Right ventricle myocardium inferior (tissue), 1 donor: ENCODE results near the gene TLL1. TPM values are rescaled to one million over a fixed set of nuclear protein-coding genes. Genes with fewer than 3 reads are reported as not detected.

ENCODE experiments used
- ATAC-seq: fragments of 200-7000 bp; cut with Tn5 transposase; one replicate; pipeline ENCODE4 v1.9.1; 2020; ENCODE audit warnings: mild to moderate bottlenecking, moderate library complexity
- DNase-seq: peaks from one replicate; pipeline ENCODE4 v3.0.0; 2021; ENCODE audit errors: missing footprints
- intact Hi-C: fragments of 100-400 bp; cut with DNase I; formaldehyde crosslinking; loops from one replicate; pipeline ENCODE4 v1.11.0; 2022
- total RNA-seq: library from RNA; stranded (reverse); fragmentation: NEBNext Ultra II Directional; extraction: Animal tissue kit (Norgen Biotek cat#: 25700); gene quantifications from one replicate; pipeline ENCODE4 v1.2.1, GENCODE V29; 2021
- donor health status: DM: no; HTN: yes; CAD: no; lungs with severe emphysema.

TLL1 gene
- total RNA-seq, 1 donor from 2014 or later = 0.54 TPM

DNA sequence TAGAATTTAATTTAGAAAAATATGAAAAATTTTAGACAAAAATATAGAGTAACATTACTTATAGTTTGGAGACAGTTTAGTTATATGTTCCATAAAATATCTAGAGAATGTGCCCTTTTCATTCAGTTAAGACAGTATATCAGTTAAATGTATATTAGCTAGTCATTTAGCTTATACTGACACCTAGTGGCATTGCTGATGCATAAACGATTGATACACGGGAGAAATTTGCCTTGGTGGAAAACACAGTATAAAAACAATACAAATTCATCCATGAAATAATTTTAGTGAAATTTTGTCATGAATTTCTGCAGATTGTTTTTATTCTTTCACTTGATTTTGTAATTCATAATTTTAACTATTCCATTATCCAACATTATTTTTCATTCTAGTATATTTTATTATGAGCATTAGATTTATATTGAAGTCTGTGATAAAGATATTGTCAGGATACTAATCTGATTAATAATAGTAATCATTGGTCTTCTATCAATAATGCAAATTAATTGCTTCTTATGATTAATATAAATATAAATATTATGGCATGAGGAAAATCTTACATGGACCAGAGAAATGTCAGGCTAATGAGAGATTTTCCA, 219.0 kb downstream of the TLL1 start:
- intact Hi-C loops = loop anchor here (1.0 kb wide), 2 partner anchors 556 to 599 kb away; no protein-coding TSS in a partner anchor
- no peak for ATAC-seq
- DNase-seq = no peak

DNA sequence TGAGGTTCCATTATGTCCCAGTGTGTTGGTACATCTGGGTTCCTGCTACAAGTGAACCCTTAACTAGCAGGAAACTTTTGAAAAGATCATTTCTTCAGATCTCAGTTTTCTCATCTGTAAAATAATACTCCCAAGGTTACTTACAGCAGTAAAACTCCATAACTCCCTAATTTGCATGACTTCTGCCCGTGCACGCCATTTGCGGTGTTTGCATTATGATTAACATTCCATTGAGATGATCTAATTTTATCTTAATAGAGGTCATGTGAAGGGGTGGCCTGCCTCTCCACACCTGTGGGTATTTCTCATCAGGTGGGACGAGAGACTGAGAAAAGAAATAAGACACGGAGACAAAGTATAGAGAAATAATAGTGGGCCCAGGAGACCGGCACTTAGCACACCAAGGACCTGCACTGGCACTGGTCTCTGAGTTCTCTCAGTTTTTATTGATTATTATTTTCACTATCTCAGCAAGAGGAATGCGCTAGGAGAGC, 219.8 kb downstream of the TLL1 start:
- intact Hi-C loops = loop anchor here (1.0 kb wide), 2 partner anchors 557 to 600 kb away; no protein-coding TSS in a partner anchor
- no peak for ATAC-seq
- no peak for DNase-seq

DNA sequence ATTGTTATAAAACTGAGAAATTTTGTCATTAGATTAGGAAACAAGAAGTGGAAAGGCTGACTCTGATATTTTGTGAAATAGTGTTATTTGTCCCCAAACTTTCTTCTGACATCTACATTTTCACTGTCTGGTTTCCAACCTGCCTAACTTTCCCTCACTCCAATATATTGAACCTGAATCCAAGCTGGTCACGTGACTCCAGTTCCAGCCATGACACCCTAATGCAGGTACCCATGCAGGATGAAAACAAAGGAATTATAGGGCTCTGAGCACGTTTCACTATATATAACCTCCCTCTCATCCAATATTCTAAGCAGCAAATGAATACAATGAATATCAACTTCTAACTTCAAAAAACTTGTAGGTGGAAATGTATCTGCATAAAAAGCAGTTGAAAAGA, 231.6 kb downstream of the TLL1 start:
- no peak for DNase-seq
- no peak for ATAC-seq
- intact Hi-C loops = no loop called here

DNA sequence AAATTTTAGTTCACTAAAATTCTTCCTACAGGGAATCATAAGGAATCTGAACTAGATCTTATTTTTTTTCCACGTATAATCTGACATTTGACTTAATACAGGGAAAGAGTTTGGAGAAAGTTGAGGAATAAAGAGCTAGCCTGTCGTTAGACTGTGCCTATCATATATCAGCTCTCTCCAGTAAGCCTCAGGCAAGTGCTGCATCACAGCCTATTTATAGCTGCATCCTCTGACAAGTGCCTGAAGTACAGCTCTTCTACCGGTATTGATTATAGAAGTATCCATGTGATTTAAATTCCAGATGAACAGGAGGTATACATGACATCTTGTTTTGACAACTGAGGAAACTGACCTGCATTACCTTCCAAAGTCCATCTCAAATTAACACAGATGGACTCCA, 248.9 kb downstream of the TLL1 start:
- ATAC-seq (peak; percentile 83), DNase-seq (no peak)
- intact Hi-C loops = no loop called here

DNA sequence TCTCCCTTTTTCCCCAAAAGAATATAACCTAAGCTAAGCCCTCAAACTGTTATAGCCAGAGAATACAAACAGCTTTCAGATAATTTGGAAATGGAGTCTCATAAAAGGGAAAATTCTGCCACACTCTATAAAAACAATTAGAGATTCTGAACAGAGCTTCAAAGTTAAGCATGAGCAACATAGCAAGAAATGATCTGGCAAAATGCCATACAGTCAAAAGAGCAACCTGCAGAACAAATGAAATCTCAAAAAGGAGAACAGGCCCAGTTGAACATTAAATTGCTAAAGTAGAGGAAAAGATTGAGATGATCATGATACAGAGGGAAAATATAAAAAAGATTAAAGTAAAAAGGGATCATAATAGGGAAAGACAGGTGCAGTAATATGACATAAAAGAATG, 250.5 kb downstream of the TLL1 start:
- intact Hi-C loops = no loop called here
- ATAC-seq = no peak
- DNase-seq = no peak

DNA sequence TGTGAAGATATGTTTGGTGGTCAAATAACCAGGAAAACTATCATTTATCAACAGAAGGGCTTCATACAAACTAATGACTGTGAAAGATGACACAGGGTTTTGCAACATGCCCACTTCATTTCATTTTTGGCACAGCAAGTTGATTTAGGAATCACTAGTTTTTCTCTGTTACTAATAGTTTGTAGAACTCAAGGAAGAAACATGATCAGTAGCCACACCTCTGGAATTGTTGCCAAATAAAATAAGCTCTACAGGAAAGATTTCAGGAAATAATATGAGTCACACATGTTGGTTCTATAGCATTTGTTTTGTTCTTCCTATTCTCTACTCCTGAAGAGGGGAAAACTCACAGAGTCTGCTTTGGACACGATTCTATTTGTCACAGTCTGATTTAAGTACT, 255.4 kb downstream of the TLL1 start:
- intact Hi-C loops = no loop called here
- ATAC-seq (no peak), DNase-seq (no peak)

DNA sequence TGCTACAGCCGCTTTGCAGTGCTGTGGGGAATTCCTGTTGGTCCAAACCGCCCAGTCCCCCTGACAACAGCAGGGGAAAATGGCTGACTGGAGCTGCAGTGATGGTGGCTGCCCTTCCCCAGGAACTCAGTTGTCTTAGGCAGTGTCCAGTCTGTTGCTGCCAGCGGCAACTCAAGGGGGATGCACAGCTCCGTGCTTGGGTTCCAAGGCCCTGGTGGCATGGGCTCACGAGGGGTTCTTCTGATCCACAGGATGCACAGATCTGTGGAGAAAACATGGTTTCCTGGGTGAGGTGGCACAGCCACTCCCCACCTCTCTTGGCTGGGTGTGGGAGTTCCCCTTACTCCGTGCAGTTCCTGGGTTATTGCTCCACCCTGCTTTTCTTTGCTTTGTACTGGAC, 261.2 kb downstream of the TLL1 start:
- DNase-seq (no peak), ATAC-seq (no peak)
- intact Hi-C loops = no loop called here

DNA sequence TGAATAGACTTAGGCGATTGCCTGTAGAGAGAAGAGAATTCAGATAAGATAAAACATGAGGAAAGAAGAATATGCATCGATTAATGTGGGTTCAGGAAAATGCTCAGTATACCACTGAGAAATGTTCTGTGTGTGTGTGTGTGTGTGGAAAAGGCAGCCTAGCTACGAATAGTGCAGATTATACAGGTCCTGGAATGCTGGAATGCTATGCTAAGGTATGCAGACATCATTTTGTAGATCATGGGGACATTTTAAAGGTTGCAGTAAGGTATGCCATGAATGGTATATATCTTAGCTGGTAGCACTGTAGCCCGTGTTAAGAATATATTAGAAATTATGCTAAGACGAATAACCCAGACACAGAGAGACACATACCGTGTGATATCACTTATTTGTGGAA, 267.9 kb downstream of the TLL1 start:
- intact Hi-C loops = no loop called here
- DNase-seq (no peak), ATAC-seq (no peak)

DNA sequence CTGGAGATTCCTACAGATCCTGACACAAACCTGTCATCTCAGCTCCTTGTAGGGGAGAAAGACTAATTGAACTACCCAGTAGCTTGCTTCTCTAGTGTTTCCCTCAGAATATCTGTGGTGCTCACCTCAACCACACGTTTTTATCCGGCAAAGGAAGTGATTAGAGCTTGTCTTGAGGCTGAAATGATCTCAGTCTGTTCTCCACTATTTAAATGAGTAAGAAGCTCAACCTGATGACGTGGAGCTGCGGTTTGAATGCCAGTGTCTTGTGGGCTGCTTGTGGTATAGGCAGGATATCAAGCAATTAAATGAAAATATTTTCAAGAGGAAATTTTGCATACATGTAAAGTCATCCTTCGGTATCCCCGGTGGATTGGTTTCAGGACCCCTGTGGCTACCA, 270.2 kb downstream of the TLL1 start:
- intact Hi-C loops = no loop called here
- no peak for DNase-seq
- no peak for ATAC-seq

DNA sequence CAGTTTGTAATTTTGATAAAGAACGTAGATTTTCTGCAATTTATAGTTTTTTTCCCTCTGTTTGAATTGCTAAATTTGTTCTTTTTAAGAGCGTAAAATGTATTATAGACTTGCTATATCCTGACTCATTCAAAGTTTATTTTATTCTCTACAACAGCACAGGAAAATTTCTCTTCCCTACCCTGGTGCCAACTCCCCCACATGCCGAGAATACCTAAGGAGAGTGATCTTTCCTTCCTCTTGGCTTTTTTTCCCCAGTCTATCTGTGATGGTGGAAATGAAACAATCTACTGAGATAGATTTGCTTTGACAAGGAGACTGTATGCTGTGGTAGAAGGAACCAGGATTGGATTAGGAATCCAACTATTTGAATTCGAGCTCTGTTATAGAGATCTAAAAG, 271.6 kb downstream of the TLL1 start:
- DNase-seq = no peak
- no peak for ATAC-seq
- intact Hi-C loops = no loop called here

DNA sequence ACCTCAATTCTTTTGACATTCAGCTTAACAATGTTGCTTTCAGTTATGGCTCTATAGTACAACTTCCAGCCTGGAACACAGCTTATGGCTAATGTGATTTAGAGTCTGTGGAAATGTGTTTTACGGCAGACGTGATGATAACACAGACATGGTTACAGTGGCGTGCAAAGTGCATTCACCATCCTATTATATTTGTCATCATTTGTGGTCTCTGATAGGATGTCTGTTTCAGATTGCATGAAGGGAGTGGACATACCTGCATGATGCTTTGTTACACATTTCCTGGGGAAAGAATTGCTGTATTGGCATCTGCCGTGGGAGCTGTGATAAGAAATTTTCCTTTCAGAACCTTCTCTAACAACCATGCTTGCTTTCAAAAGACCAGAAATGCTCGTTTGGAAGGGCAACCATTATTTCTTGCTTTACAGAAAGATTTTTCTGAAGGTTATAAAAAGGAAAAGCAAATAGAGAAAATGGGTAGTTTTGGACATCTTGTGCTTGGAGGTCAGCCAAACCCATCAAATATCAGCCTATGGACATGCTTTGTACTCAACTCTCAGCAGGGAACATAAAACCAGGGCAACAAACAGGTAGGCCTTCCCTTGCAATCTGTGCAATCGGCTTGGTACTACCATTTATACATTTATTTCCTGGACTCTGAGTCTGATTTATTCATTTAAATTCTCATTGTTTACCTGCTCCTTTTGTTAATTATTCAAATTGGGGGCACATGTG, 273.9 kb downstream of the TLL1 start:
- DNase-seq (no peak), ATAC-seq (no peak)
- intact Hi-C loops = no loop called here
